T1000 (cell line): ENCODE measurements around the gene MYRFL.
"Not testable (repeated sequence)": the region's sequence is repeated elsewhere in the genome, so short reads cannot be mapped to it uniquely, and the experiment has no call there.

Experiments used
- DNase-seq: peaks from one replicate; lab custom pipeline; 2025; ENCODE audit warnings: mixed read lengths; lab: John Stamatoyannopoulos, UW

Gene MYRFL

DNA sequence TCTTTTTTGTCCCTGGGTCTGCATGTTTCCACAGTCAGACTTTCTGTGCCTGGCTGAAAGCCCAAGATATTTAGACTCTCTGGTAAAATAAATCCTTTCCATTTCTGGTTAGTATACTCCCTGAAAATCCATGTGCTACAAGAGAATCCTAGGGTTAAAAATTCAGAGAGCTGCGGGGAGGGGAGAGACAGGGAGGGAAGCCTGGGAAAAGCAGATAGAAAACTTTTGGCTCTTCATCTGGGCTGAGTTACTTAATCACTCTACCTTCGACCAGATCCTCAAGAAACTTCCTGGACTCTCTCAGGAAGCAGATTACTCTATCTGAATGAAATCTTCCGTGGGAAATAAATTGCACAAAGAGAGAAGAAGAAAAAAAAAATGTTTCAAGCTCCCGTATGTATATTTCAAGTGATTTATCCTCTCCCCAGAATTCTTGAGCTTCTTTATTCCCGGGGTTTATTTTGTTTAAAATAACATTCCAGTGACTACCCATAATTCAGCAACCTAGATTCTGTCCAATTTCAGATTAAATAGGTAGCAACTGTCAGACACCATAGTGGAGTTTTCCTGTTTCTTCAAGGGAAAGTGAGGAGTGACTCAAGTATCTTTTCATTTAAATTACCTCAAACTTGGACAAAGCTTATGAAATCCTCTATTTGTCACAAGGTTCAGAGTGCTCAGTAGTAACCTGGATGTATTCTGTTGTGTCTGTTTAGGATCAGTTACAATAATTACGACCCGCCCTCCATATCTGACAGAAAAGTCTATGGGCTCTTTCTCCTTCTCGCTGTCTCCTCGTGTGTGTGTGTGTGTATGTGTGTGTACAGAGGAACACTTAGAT lies 163.7 kb downstream of the MYRFL start:
- DNase-seq: no peak

DNA sequence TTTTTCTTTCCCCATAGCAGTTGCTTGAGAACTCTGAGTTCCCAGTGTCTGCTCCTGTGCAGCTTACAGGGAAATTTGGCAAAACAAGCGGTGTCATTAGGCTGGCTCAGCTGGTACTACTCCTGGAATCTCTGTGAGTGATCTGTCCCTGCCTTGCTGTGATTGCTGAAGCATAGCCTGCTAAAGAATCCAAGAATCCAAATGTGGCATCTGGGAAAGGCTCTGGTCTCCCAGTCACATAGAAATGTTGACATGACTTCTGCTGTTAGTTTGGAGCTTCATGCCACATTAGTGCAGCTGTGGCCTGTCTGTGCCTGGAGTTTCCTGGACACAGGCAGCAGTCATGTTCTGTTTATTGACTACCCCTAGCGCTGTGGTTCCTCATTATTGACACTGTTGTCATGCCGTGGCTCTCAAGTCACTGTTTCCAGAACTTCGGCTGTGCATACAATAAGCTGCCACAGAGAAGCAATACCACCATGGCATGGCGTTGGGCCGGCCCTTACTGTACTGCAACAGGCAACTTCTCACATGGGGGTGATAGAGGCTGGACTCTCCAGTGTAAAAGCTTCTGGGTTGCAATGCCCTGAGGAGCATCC lies 166.8 kb downstream of the MYRFL start:
- DNase-seq: no peak

DNA sequence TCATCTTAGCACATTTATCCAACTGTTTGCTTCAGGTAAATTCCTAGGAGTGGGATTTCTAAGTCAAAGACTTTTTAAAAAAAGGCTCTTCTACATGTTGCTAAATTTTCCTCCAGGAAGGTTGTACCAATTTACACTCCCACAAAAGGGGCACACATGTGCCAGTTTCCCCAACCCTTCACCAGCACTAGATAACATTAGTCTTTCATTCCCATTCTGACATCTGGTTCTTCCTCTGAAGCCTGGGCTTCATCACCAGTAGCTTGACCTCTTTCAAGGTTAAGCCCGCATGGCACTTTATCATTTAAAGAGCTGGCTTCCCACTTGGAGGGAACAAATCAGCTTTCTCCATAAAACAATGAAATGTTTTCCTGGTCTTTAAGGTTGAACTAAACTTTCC lies 168.4 kb downstream of the MYRFL start:
- DNase-seq: no peak

DNA sequence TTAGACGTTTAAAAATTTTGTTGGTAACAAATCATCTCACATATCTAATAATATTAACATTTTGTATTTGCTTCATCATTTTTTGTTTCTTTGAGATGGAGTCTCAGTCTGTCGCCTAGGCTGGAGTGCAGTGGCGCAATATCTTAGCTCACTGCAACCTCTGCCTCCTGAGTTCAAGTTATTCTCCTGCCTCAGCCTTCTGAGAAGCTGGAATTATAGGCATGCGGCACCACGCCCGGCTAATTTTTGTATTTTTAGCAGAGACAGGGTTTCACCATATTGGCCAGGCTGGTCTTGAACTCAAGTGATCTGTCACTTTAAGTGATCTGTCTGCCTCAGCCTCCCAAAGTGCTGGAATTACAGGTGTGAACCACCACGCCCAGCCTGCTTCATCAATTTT lies 169.1 kb downstream of the MYRFL start:
- not testable (repeated sequence) for DNase-seq

DNA sequence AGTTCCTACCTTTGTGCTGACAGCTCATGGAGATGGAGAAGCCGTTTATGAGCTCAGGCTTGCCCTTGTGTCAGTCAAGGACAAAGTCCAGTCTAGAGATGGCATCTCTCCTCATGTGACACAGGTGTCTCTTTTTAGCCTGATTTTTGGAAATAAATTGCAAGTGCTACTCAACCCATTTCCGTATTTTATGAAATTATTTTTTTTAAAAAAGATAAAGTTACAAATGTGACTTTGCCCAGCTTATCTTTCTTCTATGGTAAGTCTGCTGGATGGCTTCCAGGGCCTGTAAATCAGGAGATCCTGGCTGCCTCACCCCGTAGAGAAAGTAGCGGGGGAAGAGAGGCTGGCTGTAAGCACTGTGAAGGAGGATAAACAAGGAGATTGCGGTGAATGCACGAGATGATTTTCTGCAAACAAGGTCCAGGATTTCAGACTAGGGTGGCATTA lies 169.7 kb downstream of the MYRFL start:
- no peak for DNase-seq

DNA sequence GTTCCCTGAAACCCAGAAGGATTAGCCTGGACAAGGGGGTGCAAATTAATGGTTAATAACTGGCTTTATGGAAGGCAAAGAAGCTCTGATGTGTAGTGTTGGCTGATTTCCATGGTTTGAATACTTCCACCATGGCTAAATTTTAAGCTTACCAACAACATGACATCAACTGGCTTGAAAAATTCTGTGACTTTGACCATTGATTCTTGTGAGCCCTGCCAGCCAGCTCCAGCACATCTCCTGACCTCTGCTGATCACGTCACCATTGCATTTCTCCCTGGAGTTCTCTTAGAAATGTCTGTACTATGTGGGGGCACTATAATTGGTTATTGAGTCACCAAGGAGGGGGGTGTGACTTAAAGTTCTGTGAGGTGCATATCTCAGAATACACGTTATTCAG lies 171.2 kb downstream of the MYRFL start:
- DNase-seq: no peak

DNA sequence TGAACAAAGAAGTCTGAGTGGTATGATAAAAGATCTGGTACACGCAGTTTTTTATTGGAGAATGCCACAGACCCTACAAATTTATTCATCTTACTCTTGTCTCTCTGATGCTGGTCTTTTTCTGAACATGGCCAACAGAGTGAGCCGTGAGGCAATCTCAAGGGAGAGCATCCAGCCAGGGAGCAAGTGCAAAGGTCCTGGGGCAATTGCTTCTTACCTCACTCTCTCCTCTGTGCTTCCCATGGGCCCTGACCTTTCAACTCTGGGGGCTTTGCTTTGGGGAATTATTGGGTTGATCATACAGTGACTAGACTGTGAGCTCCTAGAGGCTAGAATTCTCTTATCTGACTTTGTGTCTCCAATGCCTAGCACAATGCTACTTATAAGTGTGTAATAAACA lies 171.7 kb downstream of the MYRFL start:
- no peak for DNase-seq

DNA sequence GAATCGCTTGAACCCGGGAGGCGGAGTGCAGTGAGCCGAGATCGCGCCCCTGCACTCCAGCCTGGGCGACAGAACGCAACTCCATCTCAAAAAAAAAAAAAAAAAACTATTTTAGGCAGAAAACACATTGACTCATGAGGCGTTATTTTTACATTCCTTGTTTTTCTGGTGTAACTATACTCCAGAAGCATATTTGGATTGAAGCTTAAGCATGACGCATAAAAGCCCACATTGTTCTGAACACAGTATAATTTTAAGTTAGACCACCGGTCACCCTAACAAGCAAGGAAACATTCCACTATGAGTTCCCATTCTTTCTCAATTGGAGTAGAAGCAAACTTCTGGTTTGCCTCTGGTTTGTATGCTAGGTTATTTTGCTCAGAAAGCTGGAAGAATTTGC lies 173.0 kb downstream of the MYRFL start:
- DNase-seq: no peak

DNA sequence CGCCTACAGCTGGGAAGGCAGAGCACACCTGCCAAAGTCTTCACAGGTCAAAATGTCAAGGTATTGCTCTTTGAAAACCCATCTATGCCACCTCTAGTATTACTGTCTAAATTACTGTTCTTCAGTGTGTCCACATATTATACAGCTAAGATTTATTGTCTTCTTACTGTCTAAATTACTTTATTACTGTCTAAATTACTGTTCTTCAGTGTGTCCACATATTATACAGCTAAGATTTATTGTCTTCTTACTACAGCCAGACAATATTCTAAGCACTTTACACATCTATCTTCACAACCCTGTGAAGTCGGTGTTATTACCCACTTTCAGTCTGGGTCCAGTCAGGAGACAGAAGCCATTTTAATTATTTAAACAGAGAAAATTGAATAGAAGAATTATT lies 173.9 kb downstream of the MYRFL start:
- DNase-seq: no peak

DNA sequence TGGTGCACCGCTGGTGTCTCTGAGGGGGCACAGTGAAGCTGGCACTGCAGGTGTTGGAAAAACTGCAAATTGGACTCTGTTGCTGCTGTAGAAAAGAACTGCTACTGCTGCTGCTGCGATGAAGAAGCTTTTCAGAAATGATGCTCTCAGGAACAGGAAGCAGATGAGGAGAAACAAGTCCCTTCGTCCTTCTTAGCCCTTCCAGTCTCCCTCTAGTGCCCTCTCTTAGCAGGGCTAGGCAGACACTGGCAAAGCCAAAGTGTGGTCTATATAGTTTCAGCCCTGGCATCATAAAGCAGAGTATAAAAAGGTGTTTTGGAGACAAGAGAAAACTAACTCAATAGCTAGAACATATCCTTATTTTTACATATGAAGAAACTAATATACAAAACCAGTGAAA lies 174.5 kb downstream of the MYRFL start:
- no peak for DNase-seq

DNA sequence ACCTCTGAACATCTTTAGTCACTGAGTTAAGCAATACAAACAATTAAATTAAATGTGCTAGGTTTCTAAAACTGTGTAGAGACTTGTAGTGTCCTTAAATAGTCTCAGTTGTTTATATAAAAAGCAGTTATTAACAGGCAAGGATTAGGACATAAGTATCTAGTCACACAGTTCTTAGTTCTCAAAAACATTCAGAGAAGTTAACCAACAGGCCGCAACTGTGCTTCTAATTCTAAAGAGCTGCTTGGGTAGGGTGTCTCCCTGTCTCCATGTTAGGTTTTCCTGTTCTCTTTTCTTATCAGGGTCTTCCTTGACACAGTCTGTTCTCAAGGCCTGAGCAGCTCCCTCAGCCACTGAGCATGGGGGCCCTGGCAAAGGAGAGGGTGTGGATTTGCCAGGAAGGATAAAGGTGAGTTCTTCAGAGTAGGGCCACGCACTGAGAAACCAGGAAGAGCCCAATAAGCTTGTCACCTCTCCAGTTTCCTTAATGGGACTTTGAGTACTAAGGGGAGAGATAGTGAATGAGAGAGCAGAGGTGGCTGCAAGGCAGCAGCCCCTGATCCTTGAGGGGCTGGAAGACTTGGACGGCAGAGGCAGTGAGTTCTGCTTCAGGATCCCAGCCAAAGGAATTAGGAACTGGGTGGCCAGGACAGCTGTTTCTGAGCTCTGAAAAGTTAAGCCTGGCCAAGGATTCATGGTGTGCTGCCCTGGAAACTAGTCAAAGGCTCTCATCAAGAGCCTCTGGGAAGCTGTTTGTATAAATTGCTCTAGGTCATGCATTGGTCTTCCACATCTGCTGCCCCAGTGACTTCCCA lies 177.3 kb downstream of the MYRFL start:
- DNase-seq: no peak

DNA sequence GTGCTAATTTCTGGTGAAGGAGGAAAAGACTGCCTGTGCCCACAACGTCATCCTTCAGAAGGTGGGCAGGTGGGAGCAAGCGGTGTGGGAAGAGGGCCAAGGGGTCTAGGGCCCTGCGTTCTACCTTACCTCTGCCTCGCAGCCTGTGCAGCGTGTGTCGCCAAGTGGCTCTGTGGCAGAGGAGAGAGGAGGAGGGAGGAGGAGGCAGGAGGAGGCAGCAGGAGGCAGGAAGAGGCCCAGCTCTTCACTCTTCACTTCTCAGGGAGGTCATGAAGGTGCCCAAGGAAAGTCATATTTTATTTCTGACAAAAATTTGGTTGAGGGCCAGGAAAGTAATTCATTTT lies 177.9 kb downstream of the MYRFL start:
- DNase-seq: no peak

DNA sequence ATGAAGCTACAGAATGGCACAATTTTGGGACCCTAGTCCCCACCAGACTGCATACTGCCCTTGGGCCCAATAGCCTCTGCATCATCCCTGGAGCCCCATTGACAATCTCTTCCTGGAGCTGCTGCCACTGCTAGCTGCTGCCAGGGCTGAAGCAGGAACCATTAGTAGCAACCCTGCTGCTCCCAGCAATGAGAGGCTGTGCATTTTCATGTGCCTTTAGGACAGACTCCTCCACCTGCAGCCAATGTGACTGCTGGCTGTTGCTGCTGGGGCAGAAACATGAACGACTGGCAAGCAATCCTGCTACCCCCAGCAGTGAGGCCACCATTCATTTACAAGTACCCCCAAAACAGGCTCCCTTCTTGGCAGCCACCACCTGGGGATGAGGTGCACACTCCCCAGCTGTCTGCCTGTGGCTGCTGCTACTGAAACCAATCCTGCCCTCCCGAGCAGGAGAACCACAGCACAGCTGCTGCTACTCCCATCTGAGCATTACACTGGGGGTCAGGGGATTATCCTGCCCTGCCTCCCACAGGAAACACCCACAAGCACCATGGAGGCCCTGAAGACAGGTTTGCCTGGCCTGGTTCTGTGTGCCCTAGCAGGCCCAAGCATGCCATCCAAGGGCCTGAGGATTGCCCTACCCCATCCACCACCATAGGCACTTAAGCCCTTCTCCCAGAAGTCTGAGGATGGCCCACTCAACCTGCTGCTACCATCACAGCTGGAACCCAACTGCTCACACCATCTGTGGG lies 181.0 kb downstream of the MYRFL start:
- DNase-seq: no peak

DNA sequence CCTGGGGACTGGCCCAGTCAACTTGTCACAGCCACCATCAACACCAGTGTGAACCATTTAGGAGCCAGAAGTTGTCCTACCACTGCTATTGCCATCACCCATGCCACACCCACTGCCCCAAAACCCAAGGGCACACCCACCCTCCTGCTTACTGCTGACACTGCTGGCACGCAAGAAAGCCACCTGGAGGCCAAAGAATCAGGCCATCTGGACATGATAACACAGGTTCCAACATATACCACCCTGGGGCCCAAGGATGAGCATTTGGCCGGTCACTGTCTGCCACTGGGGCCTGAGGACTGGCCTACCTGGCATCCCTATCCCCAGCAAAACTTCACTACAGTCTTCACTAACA lies 181.6 kb downstream of the MYRFL start:
- no peak for DNase-seq

DNA sequence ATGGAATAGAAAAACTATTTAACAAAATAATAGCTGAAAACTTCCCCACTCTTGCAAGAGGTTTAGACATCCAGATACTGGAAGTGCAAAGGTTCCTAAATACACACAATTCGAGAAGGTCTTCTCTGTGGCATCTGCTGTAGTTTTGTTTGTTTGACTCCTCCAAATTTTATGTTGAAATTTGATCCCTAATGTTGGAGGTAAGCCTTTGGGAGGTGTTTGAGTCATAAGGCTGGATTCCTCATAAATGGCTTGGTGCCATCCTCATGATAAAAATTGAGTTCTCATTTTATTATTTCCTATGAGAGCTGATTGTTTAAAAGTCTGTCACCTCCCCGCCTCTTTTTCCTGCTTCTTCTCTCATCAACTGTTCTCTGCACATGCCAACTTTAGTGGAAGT lies 182.7 kb downstream of the MYRFL start:
- DNase-seq: no peak
